B cell (primary cell): ENCODE measurements around the gene VAMP8.

Experiments used
- EZH2 ChIP-seq: IDR thresholded peaks from 2 replicates; pipeline ENCODE4 v1.6.1; 2012; ENCODE audit warnings: borderline replicate concordance, low read depth, mild to moderate bottlenecking, moderate library complexity, low read length; ENCODE audit not compliant: insufficient read depth, poor library complexity, severe bottlenecking
- TF ChIP-seq, protein P1 (sequence below): fragments of 200-600 bp; IDR thresholded peaks from one replicate; pipeline ENCODE4 v1.8.0; 2022; ENCODE audit warnings: antibody characterized with exemption, mild to moderate bottlenecking

DNA sequence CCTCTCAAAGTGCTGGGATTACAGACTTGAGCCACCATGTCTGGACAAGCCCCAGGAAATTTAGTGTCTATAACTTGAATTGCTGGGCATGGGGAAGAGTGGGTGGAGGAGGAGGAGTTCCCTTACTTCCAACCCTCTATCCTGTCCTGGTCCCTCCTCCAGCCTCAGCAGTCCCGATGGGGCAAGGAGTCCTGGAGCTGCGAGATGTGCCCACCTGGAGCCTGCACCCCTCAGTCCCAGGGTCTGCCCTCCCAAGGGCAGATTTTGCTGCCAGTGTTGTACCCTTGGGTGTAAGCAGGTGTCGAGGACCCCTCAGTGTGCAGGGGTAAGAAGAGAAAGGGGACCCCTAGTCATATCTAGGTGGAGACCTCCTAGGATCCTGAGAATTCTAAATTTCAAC is 2.8 kb downstream of the VAMP8 start:
- TF ChIP-seq, protein P1, sequence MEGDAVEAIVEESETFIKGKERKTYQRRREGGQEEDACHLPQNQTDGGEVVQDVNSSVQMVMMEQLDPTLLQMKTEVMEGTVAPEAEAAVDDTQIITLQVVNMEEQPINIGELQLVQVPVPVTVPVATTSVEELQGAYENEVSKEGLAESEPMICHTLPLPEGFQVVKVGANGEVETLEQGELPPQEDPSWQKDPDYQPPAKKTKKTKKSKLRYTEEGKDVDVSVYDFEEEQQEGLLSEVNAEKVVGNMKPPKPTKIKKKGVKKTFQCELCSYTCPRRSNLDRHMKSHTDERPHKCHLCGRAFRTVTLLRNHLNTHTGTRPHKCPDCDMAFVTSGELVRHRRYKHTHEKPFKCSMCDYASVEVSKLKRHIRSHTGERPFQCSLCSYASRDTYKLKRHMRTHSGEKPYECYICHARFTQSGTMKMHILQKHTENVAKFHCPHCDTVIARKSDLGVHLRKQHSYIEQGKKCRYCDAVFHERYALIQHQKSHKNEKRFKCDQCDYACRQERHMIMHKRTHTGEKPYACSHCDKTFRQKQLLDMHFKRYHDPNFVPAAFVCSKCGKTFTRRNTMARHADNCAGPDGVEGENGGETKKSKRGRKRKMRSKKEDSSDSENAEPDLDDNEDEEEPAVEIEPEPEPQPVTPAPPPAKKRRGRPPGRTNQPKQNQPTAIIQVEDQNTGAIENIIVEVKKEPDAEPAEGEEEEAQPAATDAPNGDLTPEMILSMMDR: no peak
- TF ChIP-seq EZH2: no peak
